Stimulated activated CD8-positive, alpha-beta memory T cell treated with anti-CD3 and anti-CD28 coated beads, Interleukin-4, amount 100 ng/mL, for 48 hours (primary cell): ENCODE results near the gene PACS1.

Experiments used
- DNase-seq: peaks from one replicate; pipeline ENCODE4 v3.0.0-alpha.2; 2020

The PACS1 gene

GRCh38 chr11:66293352-66293751, 223.3 kb downstream of the PACS1 start:
- DNase-seq: no peak

DNA sequence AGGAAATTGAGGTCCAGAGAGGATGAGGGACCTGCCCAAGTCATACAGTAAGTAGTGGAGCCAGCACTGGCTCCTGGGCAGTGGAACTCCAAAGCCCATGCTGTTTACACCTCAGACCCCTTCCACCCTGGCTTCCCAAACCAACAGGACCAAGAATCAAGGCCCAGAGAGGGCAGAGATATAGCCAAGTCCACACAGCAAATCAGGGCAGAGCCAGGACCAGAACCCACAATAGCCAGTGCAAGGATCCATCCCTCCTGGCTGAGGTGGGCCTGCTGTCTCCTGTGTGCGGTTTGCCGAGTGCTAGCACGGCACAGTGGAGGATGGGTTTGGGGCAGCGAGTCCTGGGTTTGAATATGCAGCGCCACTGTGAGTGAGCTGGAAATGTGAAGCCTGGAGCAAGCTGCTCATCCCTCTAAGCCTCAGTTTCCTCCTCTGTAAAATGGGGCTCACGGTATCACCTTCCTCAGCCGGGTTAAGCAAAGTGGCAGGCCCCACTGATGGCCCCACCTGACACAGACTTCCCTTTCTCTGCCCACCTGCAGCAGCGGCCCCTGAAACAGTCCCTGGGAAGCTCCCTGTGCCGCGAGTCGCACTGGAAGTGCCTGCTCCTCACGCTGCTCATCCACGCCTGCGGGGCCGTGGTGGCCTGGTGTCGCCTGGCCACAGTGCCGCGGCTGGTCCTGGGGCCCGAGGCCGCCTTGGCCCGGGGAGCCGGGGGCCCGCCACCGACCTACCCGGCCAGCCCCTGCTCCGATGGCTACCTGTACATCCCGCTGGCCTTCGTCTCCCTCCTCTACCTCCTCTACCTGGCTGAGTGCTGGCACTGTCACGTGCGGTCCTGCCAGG, 223.9 kb downstream of the PACS1 start:
- no peak for DNase-seq
